ENCODE data around the gene GFPT2.

The GFPT2 gene

DNA sequence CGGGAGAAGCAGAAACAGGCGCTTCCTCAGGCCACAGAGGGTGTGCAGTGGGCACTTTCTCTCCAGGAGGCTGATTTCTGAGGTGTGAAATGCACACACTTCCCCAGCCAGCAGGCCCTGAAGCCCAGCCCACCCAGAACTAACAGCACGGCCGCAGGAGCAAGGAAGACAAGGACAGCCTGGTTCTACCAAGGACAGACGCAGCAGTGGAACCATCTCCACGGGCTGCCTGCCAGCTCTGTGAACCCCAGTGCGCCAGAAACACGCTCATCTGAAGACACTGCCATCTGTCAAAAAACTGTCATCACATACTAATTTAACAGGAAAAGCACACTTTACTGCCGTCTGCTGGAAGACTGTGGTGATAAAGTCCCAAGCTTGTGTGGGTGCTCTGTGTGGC, 102.0 kb downstream of the GFPT2 start:
- Histone ChIP-seq H3K4me3 (ENCODE audit: insufficient read length, low read depth) (no peak overlapping the region), H3K4me1 (ENCODE audit: insufficient read depth, insufficient read length) (no peaks in the 10 kb centered on the region), H3K27me3 (ENCODE audit: insufficient read depth, insufficient read length) (no peaks in the 10 kb centered on the region), H3K9ac (ENCODE audit: insufficient read length, low read depth) (no peak overlapping the region), H3K36me3 (ENCODE audit: insufficient read depth, insufficient read length, low read length) (peaks cover 53% of the 10 kb centered on the region), H3K9me3 (ENCODE audit: insufficient read depth, low read length) (peaks cover 79% of the 10 kb centered on the region)
- DNase-seq (ENCODE audit: low read depth, low spot score), result no peak
- TF ChIP-seq ZNF274 (IDR thresholded peaks at IDR 0.05; ENCODE audit: low read depth, low read length) (no peak), SUZ12 (IDR thresholded peaks at IDR 0.05; ENCODE audit: extremely low read depth, insufficient read depth, insufficient read length) (no peak), YY1 (IDR thresholded peaks at IDR 0.05; ENCODE audit: insufficient read depth, insufficient read length) (no peak)

Data from NT2/D1 (cell line).